SK-N-MC (cell line): ENCODE data around the gene RIN3.

ENCODE experiments used
- DNase-seq: peaks from one replicate; pipeline ENCODE4 v3.0.0-alpha.2; 2011; ENCODE audit warnings: low read depth, low spot score
- H3K27ac ChIP-seq: fragments of 200-600 bp; sonication (generic); 2 replicates; pipeline ENCODE4 v1.5.1; 2016; ENCODE audit warnings: mixed run types
- H3K36me3 ChIP-seq: fragments of 200-600 bp; sonication (generic); 2 replicates; pipeline ENCODE4 v1.6.1; 2017; ENCODE audit warnings: antibody characterized with exemption, low read length, mixed read lengths; ENCODE audit not compliant: insufficient read depth
- H3K4me3 ChIP-seq: fragments of 200-600 bp; sonication (generic); 2 replicates; pipeline ENCODE4 v1.5.1; 2016
- H3K9ac ChIP-seq: fragments of 200-600 bp; sonication (generic); 2 replicates; pipeline ENCODE4 v1.8.0; 2017; ENCODE audit warnings: mixed run types, mixed read lengths; ENCODE audit not compliant: insufficient read length
- H3K9me3 ChIP-seq: fragments of 200-600 bp; sonication (generic); 2 replicates; pipeline ENCODE4 v1.6.1; 2017; ENCODE audit warnings: low read depth, mild to moderate bottlenecking, antibody characterized with exemption, low read length, moderate library complexity, mixed read lengths
- EZH2 ChIP-seq: fragments of 200-600 bp; sonication (generic); IDR thresholded peaks from one replicate; pipeline ENCODE4 v1.6.1; 2017; ENCODE audit warnings: antibody characterized with exemption
- FOXP2 ChIP-seq: optimal IDR thresholded peaks from 2 replicates; pipeline ENCODE3; 2011; ENCODE audit warnings: mild to moderate bottlenecking, moderate library complexity; ENCODE audit not compliant: insufficient read depth; ENCODE audit errors: extremely low read length, control extremely low read depth
- POLR2AphosphoS5 ChIP-seq: IDR thresholded peaks from 2 replicates; pipeline ENCODE4 v1.6.1; 2012; ENCODE audit warnings: mild to moderate bottlenecking, low read depth, low read length, borderline replicate concordance

RIN3 gene

DNA sequence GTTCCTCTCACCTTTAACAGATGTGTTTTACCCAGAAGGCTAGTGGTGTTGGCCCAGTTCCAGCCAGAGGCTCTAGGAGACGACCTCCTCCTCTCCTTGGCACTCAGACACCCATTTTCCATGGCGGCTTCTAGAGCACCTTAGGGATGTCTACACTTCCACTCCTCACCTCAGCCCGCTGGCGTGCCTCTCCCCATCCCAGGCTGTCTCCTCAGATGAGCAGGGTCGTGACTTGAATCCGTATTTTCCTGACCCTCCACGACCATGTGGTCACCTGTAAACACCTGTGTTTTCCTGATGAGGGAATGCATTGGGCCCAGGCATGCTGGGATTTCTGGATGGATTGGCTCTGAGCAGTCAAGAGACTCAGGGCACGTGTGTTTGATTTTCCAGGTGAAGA, 21.8 kb upstream of the RIN3 start:
- no peak for DNase-seq
- H3K4me3 ChIP-seq = no peak overlapping the region
- TF ChIP-seq EZH2 (no peak), FOXP2 (no peak), POLR2AphosphoS5 (no peak)
- no peak overlapping the region for H3K9ac ChIP-seq
- H3K27ac ChIP-seq = no peak overlapping the region
- no peaks in the 10 kb centered on the region for H3K36me3 ChIP-seq
- H3K9me3 ChIP-seq = no peaks in the 10 kb centered on the region

DNA sequence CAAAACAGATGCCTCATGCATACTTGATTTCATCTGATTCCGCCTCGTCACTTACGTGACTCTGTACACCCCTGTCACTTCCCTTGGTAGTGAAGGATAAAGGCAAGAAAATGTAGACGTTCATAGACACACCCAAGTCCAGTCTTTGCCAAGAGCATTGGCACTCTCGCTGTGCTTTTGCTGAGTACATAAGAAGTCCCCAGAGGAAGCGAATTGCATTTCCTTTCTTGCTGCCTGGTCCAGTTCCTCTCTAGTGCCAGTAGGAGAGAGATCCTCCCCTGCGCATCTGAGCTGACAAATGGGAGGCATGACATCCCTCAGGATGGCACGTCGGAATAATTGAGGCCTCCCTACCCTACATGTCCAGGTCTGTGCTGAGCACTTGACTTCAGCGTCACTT, 21.3 kb upstream of the RIN3 start:
- no peak overlapping the region for H3K9ac ChIP-seq
- no peak for TF ChIP-seq EZH2
- TF ChIP-seq POLR2AphosphoS5 = no peak
- no peak for TF ChIP-seq FOXP2
- DNase-seq = no peak
- H3K4me3 ChIP-seq = no peak overlapping the region
- no peaks in the 10 kb centered on the region for H3K9me3 ChIP-seq
- H3K27ac ChIP-seq = no peak overlapping the region
- H3K36me3 ChIP-seq = no peaks in the 10 kb centered on the region

DNA sequence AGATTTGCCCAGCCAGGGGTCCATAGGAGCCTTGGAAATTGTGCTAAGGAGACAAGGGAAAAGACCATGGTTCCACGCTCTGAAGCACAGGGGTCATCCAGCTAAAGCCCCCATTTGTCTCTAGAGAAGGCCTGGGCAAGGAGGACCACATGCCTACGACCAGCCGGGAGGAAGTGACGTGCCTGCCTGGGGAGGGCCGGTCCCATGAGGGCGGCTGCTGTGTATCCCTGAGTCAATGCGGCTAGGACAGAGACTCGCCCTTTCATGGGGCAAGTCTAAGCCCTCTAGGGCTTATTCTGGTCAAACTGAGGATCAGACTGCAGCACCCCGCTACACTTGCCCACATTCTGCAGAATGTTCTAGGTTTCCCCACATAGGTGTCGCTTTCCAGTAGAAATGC, 20.6 kb upstream of the RIN3 start:
- H3K9ac ChIP-seq = no peak overlapping the region
- no peaks in the 10 kb centered on the region for H3K36me3 ChIP-seq
- TF ChIP-seq FOXP2 = no peak
- no peak overlapping the region for H3K27ac ChIP-seq
- DNase-seq = no peak
- no peaks in the 10 kb centered on the region for H3K9me3 ChIP-seq
- no peak overlapping the region for H3K4me3 ChIP-seq

DNA sequence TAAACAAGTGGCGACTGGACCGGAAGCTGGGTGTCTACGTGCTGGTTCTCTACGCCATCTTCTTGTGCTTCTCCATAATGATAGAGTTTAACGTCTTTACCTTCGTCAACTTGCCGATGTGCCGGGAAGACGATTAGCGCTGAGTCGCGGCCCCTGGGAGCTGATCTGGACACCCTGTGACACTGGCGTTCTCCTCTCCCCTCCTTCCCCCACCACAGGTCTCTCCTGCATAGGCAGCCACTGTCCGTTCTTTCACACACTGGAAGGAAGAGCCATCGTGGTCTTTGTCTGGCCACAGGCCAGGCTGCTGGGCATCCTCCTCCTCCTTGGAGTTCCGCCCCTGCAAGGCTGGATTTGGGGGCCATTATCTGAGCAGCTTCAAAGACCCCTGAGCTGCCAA, 20.1 kb upstream of the RIN3 start:
- no peaks in the 10 kb centered on the region for H3K9me3 ChIP-seq
- H3K36me3 ChIP-seq = no peaks in the 10 kb centered on the region
- no peak overlapping the region for H3K27ac ChIP-seq
- H3K4me3 ChIP-seq = no peak overlapping the region
- TF ChIP-seq EZH2 (no peak), FOXP2 (no peak), POLR2AphosphoS5 (no peak)
- DNase-seq = no peak
- no peak overlapping the region for H3K9ac ChIP-seq

DNA sequence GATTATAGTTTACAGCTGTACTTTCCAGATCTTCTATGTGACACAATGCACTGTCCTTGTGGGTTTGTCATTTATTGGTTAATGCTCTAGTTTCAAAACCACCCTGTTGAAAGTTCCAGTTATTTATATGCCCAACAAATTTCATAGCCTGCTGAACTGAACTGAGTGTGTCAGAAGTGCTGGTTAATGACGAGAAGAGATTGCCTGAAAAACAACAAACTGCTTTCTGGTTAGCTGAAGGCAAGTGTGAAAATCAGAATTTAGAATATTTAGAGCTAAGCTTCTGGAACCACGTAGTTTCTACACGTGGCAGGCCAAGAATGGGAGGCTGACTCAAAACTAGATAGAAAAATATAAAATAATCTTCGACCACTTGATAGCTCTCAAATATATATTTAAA, 19.1 kb upstream of the RIN3 start:
- H3K4me3 ChIP-seq = no peak overlapping the region
- no peak for TF ChIP-seq EZH2
- no peak overlapping the region for H3K27ac ChIP-seq
- no peaks in the 10 kb centered on the region for H3K9me3 ChIP-seq
- H3K36me3 ChIP-seq = no peaks in the 10 kb centered on the region
- DNase-seq = no peak
- no peak overlapping the region for H3K9ac ChIP-seq

DNA sequence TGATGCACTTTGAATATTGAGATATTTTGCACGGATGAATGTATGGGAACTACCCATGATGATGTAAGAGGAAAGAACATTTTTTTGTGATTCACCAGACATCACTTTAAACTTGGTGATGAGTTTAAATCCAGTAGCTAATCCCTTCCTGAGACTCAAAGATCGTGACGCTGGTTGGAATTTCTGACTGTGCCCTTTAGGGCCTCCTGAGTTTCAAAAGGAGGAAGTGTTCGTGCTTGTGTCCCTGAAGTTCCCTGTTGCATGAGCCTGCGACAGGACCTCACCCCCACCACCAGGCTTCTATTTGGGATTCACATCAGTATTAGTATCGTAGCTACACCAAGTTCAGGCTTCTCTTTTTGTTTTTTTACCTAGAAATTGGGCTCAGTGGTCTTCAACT, 18.6 kb upstream of the RIN3 start:
- no peak for DNase-seq
- Histone ChIP-seq H3K9ac (no peak overlapping the region), H3K36me3 (no peaks in the 10 kb centered on the region)

DNA sequence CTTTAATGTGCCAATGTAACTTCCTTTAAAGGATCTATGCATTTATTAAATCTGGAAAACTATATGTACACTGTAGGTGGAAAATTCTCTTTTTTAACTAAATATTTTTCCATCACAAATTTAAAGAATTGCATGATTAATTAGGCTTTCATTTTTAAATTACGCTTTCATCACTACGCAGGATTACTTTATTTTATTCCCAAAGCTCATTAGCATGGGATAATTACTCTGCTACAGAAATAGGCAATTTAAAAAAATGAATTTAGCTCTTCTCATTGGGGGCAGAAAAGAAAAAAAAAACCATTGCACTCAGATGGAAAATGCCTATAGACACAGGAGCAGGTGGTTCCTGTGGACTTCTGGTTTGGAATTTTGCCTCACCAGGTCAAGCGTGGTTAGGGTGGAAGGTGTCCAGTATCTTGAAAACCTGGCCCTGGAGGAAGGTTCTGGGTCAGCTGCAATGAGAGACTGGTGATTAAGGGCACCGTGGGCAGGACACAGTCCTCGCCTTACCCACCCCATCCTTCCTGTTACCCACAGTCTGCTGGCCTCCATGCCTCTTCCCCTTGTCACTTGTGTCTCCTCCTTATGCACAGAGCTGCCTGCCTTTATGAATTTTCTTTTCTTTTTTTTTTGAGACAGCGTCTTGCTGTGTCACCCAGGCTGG, 17.3 kb upstream of the RIN3 start:
- DNase-seq = no peak

More for the DNA sequence above, 18.6 kb upstream of the RIN3 start:
- Histone ChIP-seq H3K9me3 (no peaks in the 10 kb centered on the region), H3K27ac (no peak overlapping the region), H3K4me3 (no peak overlapping the region)
- no peak for TF ChIP-seq POLR2AphosphoS5
- no peak for TF ChIP-seq FOXP2
- no peak for TF ChIP-seq EZH2

DNA sequence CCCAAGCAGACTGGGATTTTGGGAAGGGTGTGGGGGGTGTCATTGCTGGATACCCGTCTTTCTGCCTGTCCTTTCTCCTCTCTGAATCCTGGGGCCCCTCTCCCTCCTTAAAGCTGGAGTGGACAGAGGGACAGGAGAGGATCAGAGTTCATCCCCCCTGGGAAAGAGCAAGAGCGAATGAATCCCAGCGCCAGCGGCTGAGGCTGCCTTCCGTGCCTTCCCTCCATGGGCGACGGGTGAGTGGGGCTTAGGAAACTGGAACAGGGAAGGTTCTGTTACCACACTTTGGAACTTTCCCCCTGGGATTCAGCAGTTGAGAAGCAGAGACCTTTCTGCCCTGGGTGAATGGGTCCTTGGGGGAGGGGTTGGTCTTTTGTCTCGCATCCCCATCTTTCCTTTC, 16.2 kb upstream of the RIN3 start:
- no peak for DNase-seq
- no peak for TF ChIP-seq POLR2AphosphoS5
- no peak for TF ChIP-seq FOXP2
- H3K9me3 ChIP-seq = no peaks in the 10 kb centered on the region
- no peaks in the 10 kb centered on the region for H3K36me3 ChIP-seq
- H3K9ac ChIP-seq = no peak overlapping the region
- H3K4me3 ChIP-seq = no peak overlapping the region
- no peak overlapping the region for H3K27ac ChIP-seq

More for the DNA sequence above, 17.3 kb upstream of the RIN3 start:
- H3K36me3 ChIP-seq = no peaks in the 10 kb centered on the region
- no peak overlapping the region for H3K9ac ChIP-seq
- no peak for TF ChIP-seq POLR2AphosphoS5
- no peak for TF ChIP-seq FOXP2
- no peak for TF ChIP-seq EZH2
- H3K4me3 ChIP-seq = no peak overlapping the region
- H3K27ac ChIP-seq = no peak overlapping the region
- no peaks in the 10 kb centered on the region for H3K9me3 ChIP-seq

DNA sequence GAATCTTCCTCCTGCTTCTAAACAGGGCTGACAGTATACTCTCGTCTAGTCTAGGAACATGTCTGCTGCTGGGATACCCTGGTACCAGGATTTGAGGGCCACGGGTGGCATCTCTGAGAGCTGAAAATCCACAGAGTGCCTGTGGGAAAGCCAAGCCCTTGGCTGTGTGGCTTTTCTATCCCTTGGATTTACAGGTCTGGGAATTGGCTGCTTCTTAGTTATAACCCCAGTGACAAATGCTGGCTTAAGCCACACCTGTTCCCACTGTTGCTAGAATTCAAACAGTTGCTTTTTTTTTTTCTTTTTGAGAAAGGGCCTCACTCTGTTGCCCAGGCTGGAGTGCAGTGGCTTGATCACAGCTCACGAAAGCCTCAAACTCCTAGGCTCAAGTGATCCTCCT, 14.3 kb upstream of the RIN3 start:
- no peak for DNase-seq
- no peaks in the 10 kb centered on the region for H3K9me3 ChIP-seq
- TF ChIP-seq FOXP2 = no peak
- TF ChIP-seq POLR2AphosphoS5 = no peak
- TF ChIP-seq EZH2 = no peak
- no peak overlapping the region for H3K9ac ChIP-seq
- no peak overlapping the region for H3K27ac ChIP-seq
- no peaks in the 10 kb centered on the region for H3K36me3 ChIP-seq
- no peak overlapping the region for H3K4me3 ChIP-seq
